ENCODE data around the gene FHIT. TPM values are rescaled to one million over a fixed set of nuclear protein-coding genes. Genes with fewer than 3 reads are reported as not detected.

The FHIT gene
- total RNA-seq, 1 donor from 2014 or later = 16.1 TPM

DNA sequence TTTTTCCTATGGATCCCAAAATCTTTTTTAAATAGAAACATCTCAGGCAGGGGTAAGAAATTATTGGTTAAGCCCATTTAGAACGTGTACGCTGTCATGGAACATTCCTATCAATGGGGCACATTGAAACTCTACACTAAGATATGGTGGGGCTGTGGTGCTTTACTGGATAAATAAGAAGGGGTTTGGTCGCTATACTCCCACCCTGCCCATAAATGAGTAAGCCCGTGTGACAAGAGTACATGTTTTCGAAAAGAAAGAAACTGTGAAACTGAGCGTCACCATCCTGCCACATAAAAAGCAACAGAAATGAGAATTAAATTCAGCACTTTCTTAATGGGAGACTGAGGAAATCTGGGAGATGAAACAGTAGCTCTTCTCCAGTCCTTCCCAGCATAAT, 1271.7 kb downstream of the FHIT start:
- no peaks in the 10 kb centered on the region for H3K27me3 Mint-ChIP-seq
- H3K9me3 Mint-ChIP-seq (ENCODE audit: low read depth) = no peaks in the 10 kb centered on the region
- DNase-seq (ENCODE audit: low spot score, unreplicated experiment) = no peak
- H3K4me1 Mint-ChIP-seq (ENCODE audit: low read depth) = peaks cover 11% of the 10 kb centered on the region
- H3K4me3 Mint-ChIP-seq (ENCODE audit: low read depth) = no peak overlapping the region
- H3K36me3 Mint-ChIP-seq (ENCODE audit: insufficient read depth) = no peaks in the 10 kb centered on the region
- H3K27ac Mint-ChIP-seq = no peak overlapping the region
- TF ChIP-seq, protein P1, sequence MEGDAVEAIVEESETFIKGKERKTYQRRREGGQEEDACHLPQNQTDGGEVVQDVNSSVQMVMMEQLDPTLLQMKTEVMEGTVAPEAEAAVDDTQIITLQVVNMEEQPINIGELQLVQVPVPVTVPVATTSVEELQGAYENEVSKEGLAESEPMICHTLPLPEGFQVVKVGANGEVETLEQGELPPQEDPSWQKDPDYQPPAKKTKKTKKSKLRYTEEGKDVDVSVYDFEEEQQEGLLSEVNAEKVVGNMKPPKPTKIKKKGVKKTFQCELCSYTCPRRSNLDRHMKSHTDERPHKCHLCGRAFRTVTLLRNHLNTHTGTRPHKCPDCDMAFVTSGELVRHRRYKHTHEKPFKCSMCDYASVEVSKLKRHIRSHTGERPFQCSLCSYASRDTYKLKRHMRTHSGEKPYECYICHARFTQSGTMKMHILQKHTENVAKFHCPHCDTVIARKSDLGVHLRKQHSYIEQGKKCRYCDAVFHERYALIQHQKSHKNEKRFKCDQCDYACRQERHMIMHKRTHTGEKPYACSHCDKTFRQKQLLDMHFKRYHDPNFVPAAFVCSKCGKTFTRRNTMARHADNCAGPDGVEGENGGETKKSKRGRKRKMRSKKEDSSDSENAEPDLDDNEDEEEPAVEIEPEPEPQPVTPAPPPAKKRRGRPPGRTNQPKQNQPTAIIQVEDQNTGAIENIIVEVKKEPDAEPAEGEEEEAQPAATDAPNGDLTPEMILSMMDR (IDR thresholded peaks at IDR 0.05; ENCODE audit: unreplicated experiment) = no peak

- Mint-ChIP-seq H3K27ac (no peak overlapping the region), H3K9me3 (ENCODE audit: low read depth) (no peaks in the 10 kb centered on the region), H3K36me3 (ENCODE audit: insufficient read depth) (no peaks in the 10 kb centered on the region), H3K4me3 (ENCODE audit: low read depth) (no peak overlapping the region), H3K27me3 (no peaks in the 10 kb centered on the region), H3K4me1 (ENCODE audit: low read depth) (peaks cover 11% of the 10 kb centered on the region)
- no peak for DNase-seq (ENCODE audit: low spot score, unreplicated experiment)
- TF ChIP-seq, protein P1 (IDR thresholded peaks at IDR 0.05; ENCODE audit: unreplicated experiment) = no peak
Measured at GRCh38 chr3:59978979-59979378, 1272.3 kb downstream of the FHIT start.

DNA sequence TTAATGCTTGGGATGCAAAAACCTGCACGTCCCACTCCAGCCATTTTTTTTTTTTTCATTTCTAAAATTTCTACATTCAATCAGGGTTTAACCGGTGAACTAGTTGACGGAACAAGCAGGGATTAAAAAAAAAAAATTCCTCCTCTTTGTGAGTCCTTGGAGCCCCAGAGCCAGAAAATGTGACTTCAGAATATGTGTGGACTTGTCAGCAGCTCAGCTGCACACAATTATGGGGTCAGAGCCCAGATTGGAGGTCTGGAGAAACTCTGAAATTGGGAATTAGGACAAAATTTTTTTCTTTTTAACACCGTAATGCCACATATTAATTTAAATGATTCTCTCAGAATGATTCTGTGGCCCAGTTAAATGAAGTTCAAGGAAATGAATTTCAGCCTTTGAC, 1280.5 kb downstream of the FHIT start:
- TF ChIP-seq, protein P1 (IDR thresholded peaks at IDR 0.05; ENCODE audit: unreplicated experiment) = no peak
- Mint-ChIP-seq H3K36me3 (ENCODE audit: insufficient read depth) (no peaks in the 10 kb centered on the region), H3K4me1 (ENCODE audit: low read depth) (no peaks in the 10 kb centered on the region), H3K9me3 (ENCODE audit: low read depth) (no peaks in the 10 kb centered on the region), H3K27me3 (no peaks in the 10 kb centered on the region), H3K4me3 (ENCODE audit: low read depth) (no peak overlapping the region), H3K27ac (no peak overlapping the region)
- no peak for DNase-seq (ENCODE audit: low spot score, unreplicated experiment)

GRCh38 chr3:59970376-59970775, 1280.9 kb downstream of the FHIT start:
- no peak overlapping the region for H3K27ac Mint-ChIP-seq
- no peak overlapping the region for H3K4me3 Mint-ChIP-seq (ENCODE audit: low read depth)
- H3K4me1 Mint-ChIP-seq (ENCODE audit: low read depth) = no peaks in the 10 kb centered on the region
- TF ChIP-seq, protein P1 (IDR thresholded peaks at IDR 0.05; ENCODE audit: unreplicated experiment) = no peak
- no peaks in the 10 kb centered on the region for H3K9me3 Mint-ChIP-seq (ENCODE audit: low read depth)
- H3K36me3 Mint-ChIP-seq (ENCODE audit: insufficient read depth) = no peaks in the 10 kb centered on the region
- no peaks in the 10 kb centered on the region for H3K27me3 Mint-ChIP-seq
- DNase-seq (ENCODE audit: low spot score, unreplicated experiment) = no peak

- TF ChIP-seq, protein P1 (IDR thresholded peaks at IDR 0.05; ENCODE audit: unreplicated experiment) = no peak
- DNase-seq (ENCODE audit: low spot score, unreplicated experiment) = no peak
- H3K36me3 Mint-ChIP-seq (ENCODE audit: insufficient read depth) = no peaks in the 10 kb centered on the region
- no peaks in the 10 kb centered on the region for H3K27me3 Mint-ChIP-seq
- no peak overlapping the region for H3K4me3 Mint-ChIP-seq (ENCODE audit: low read depth)
- H3K4me1 Mint-ChIP-seq (ENCODE audit: low read depth) = no peaks in the 10 kb centered on the region
- H3K9me3 Mint-ChIP-seq (ENCODE audit: low read depth) = no peaks in the 10 kb centered on the region
- no peak overlapping the region for H3K27ac Mint-ChIP-seq
Measured at GRCh38 chr3:59968513-59969045, 1282.7 kb downstream of the FHIT start.
